ENCODE measurements around the gene MARCHF10.

GRCh38 chr17:62718429-62718828 lies 89.7 kb downstream of the MARCHF10 start:
- no peak for TF ChIP-seq CTCF (IDR thresholded peaks at IDR 0.05)
- TF ChIP-seq POLR2A (IDR thresholded peaks at IDR 0.05), result no peak
